GM12878 (cell line): ENCODE data around the gene DET1. TPM values are rescaled to one million over a fixed set of nuclear protein-coding genes. Genes with fewer than 3 reads are reported as not detected.

ENCODE experiments used
- ATAC-seq: fragments of 200-7000 bp; cut with Tn5 transposase; 3 replicates; pipeline ENCODE4 v1.9.1; 2020; ENCODE audit warnings: mild to moderate bottlenecking, moderate library complexity
- BruUV-seq: library from RNA; stranded (reverse); fragments of 400-500 nt; replicated peaks from 2 replicates; lab custom pipeline; 2021; lab: Mats Ljungman, UMichigan
- CTCF ChIA-PET: fragments of 300-600 bp; sonication (Branson Sonifier 250); formaldehyde crosslinking; extraction: SDS; loops from one replicate; lab custom pipeline; 2021; ENCODE audit warnings: inconsistent platforms; lab: Yijun Ruan, JAX
- POLR2A ChIA-PET: fragments of 350-600 bp; formaldehyde crosslinking; extraction: SDS; loops from one replicate; lab custom pipeline; 2021; ENCODE audit warnings: inconsistent platforms; lab: Charles Lee
- RAD21 ChIA-PET: fragments of 300-600 bp; sonication (Branson Sonifier 250); formaldehyde crosslinking; loops from one replicate; lab custom pipeline; 2023; ENCODE audit warnings: antibody characterized with exemption; ENCODE audit not compliant: unreplicated experiment; lab: Charles Lee
- SMC1A ChIA-PET: fragments of 300-600 bp; sonication (Branson Sonifier 250); formaldehyde crosslinking; loops from one replicate; lab custom pipeline; 2023; ENCODE audit not compliant: unreplicated experiment, uncharacterized antibody; lab: Charles Lee
- DNase-seq: peaks from one replicate; pipeline ENCODE4 v3.0.0-alpha.2; 2011; ENCODE audit warnings: low read depth, low spot score
- FAIRE-seq: peaks from 3 replicates; lab custom pipeline; 2011; peaks lifted over from hg19 to GRCh38; lab: Jason Lieb, UNC
- H2AFZ ChIP-seq: 2 replicates; pipeline ENCODE4 v1.6.0; 2011; ENCODE audit warnings: low read depth, low read length, control low read depth; ENCODE audit not compliant: control insufficient read depth
- H3K27ac ChIP-seq: 2 replicates; pipeline ENCODE4 v1.5.1; 2011; ENCODE audit warnings: control low read depth; ENCODE audit not compliant: control insufficient read depth, insufficient read depth
- H3K27me3 ChIP-seq, 2 experiments: replicated peaks in 1 of 2; 2 replicates each; pipeline versions ENCODE4 v1.6.0 to v1.6.1; 2011; ENCODE audit warnings: low read length in 1 of 2; ENCODE audit not compliant: control insufficient read depth in 2 of 2, insufficient read depth in 2 of 2
- H3K36me3 ChIP-seq, 2 experiments: 2 replicates each; pipeline ENCODE4 v1.5.1; 2011; ENCODE audit warnings: low read length in 1 of 2; ENCODE audit not compliant: control insufficient read depth in 2 of 2, insufficient read depth in 2 of 2
- H3K4me1 ChIP-seq: 2 replicates; pipeline ENCODE4 v1.6.1; 2011; ENCODE audit warnings: mild to moderate bottlenecking, low read length, moderate library complexity, mixed read lengths; ENCODE audit not compliant: control insufficient read depth, insufficient read depth
- H3K4me2 ChIP-seq: 2 replicates; pipeline ENCODE4 v1.6.0; 2011; ENCODE audit warnings: control low read depth; ENCODE audit not compliant: control insufficient read depth, insufficient read depth
- H3K4me3 ChIP-seq: fragments of 200-600 bp; sonication (generic); 2 replicates; pipeline ENCODE4 v1.5.1; 2016
- H3K79me2 ChIP-seq: 2 replicates; pipeline ENCODE4 v1.6.0; 2011; ENCODE audit warnings: low read length; ENCODE audit not compliant: control insufficient read depth, insufficient read depth
- H3K9ac ChIP-seq: 2 replicates; pipeline ENCODE4 v1.8.0; 2011; ENCODE audit warnings: low read length, control low read depth, mixed read lengths; ENCODE audit not compliant: control insufficient read depth, insufficient read depth
- H3K9me3 ChIP-seq: replicated peaks from 3 replicates; pipeline ENCODE4 v1.5.1; 2011; ENCODE audit warnings: mild to moderate bottlenecking, low read length; ENCODE audit not compliant: control insufficient read depth, insufficient read depth
- H4K20me1 ChIP-seq: 2 replicates; pipeline ENCODE4 v1.6.0; 2011; ENCODE audit not compliant: control insufficient read depth, insufficient read depth
- HDAC6 ChIP-seq: fragments of 200-600 bp; sonication (generic); IDR thresholded peaks from one replicate; pipeline ENCODE4 v1.8.0; 2017; ENCODE audit warnings: antibody characterized with exemption; ENCODE audit not compliant: unreplicated experiment
- IKZF2 ChIP-seq, 2 experiments: fragments of 450-650 bp; IDR thresholded peaks; 2 replicates each; pipeline ENCODE4 v1.6.1; 2017; ENCODE audit warnings: mild to moderate bottlenecking in 2 of 2, moderate library complexity in 2 of 2
- IRF4 ChIP-seq: IDR thresholded peaks from 2 replicates; pipeline ENCODE4 v1.6.1; 2011; ENCODE audit warnings: low read depth, low read length
- IRF5 ChIP-seq: fragments of 450-650 bp; IDR thresholded peaks from 2 replicates; pipeline ENCODE4 v1.6.1; 2017; ENCODE audit warnings: borderline replicate concordance
- MEF2B ChIP-seq: fragments of 450-650 bp; IDR thresholded peaks from 2 replicates; pipeline ENCODE4 v1.6.1; 2018; ENCODE audit warnings: mild to moderate bottlenecking, moderate library complexity; ENCODE audit not compliant: partially characterized antibody, poor library complexity, severe bottlenecking
- MYC ChIP-seq: IDR thresholded peaks from 2 replicates; pipeline ENCODE4 v1.6.1; 2011; ENCODE audit warnings: mild to moderate bottlenecking, low read length, moderate library complexity, inconsistent platforms; ENCODE audit not compliant: insufficient read depth, insufficient replicate concordance, insufficient read length, severe bottlenecking
- NKRF ChIP-seq: fragments of 450-650 bp; conservative IDR thresholded peaks from 2 replicates; pipeline ENCODE4 v1.6.1; 2017; ENCODE audit warnings: mild to moderate bottlenecking, moderate library complexity
- POLR2AphosphoS2 ChIP-seq: IDR thresholded peaks from 2 replicates; pipeline ENCODE4 v1.6.1; 2011; ENCODE audit warnings: low read depth, mild to moderate bottlenecking, low read length, improper control_type of control experiment, moderate library complexity
- RFX5 ChIP-seq: IDR thresholded peaks from 2 replicates; pipeline ENCODE4 v1.6.1; 2011; ENCODE audit warnings: low read depth, low read length, improper control_type of control experiment
- SREBF2 ChIP-seq: IDR thresholded peaks from 2 replicates; pipeline ENCODE4 v1.6.1; 2012; ENCODE audit warnings: mild to moderate bottlenecking, low read length
- ZBED1 ChIP-seq: IDR thresholded peaks from 2 replicates; pipeline ENCODE4 v1.6.1; 2016; ENCODE audit warnings: borderline replicate concordance
- ZNF274 ChIP-seq: IDR thresholded peaks from one replicate; pipeline ENCODE4 v1.8.0; 2011; ENCODE audit not compliant: insufficient read length, insufficient read depth
- WGBS: methylation state at CpG from one replicate; pipeline ENCODE4 v1.1.6; 2016; ENCODE audit warnings: low lambda C conversion rate; ENCODE audit not compliant: insufficient replicate concordance, insufficient coverage; ENCODE audit errors: missing lambda C conversion rate; 5-methylcytosine and 5-hydroxymethylcytosine counted together
- in situ Hi-C: fragments of 300-500 bp; cut with MboI; formaldehyde crosslinking; loops from 9 replicates; pipeline ENCODE4 v1.14.3; 2018; ENCODE audit warnings: mixed read lengths
- intact Hi-C: fragments of 100-400 bp; cut with micrococcal nuclease; formaldehyde crosslinking; loops from one replicate; pipeline ENCODE4 v1.14.2; 2022; ENCODE audit not compliant: unreplicated experiment
- polyA plus RNA-seq, 11 experiments: library from polyadenylated mRNA; depleted of rRNA in 4 of 11; unstranded in 6 of 11; stranded (reverse) in 5 of 11; fragments of >200 nt; fragmentation: Nextera tagmentation in 4 of 11; fragmentation: Illumina TruSeq in 1 of 11; extraction: Ambion mirVana in 4 of 11; extraction: Trizol in 1 of 11; gene quantifications; 1 replicate in 1 of 11; 2 replicates in 10 of 11; pipeline versions ENCODE4 v1.2.1 to v1.2.3, GENCODE V29; 2011 to 2016; ENCODE audit warnings: inconsistent platforms in 2 of 11, missing spikeins in 2 of 11, low read depth in 1 of 11
- total RNA-seq, 4 experiments: library from RNA; depleted of rRNA in 3 of 4; stranded (reverse); fragments of >200 nt in 3 of 4; fragmentation: Illumina TruSeq in 1 of 4; extraction: Trizol in 1 of 4; gene quantifications; 2 replicates each; pipeline versions ENCODE4 v1.2.1 to v1.2.3, GENCODE V29; 2013 to 2021

DET1 gene
- total and polyA plus RNA-seq, 10 of the 15 experiments (the other 5 are each of a cell fraction or from before 2014, with no cell fraction given): 0.16 to 2.7 (median 1.4) TPM

GRCh38 chr15:88539441-88539840 lies 7.0 kb downstream of the DET1 start:
- no peak overlapping the region for H2AFZ ChIP-seq
- H3K27me3 ChIP-seq: no peaks in the 10 kb centered on the region
- DNase-seq: no peak
- no peak overlapping the region for H3K4me2 ChIP-seq
- no peak overlapping the region for H3K9ac ChIP-seq
- TF ChIP-seq HDAC6 (no peak), IRF5 (no peak), POLR2AphosphoS2 (no peak), ZNF274 (no peak), SREBF2 (no peak), IRF4 (no peak), ZBED1 (no peak), IKZF2 (IDR thresholded peaks at IDR 0.05) (no peak), MEF2B (no peak), RFX5 (no peak), NKRF (no peak), MYC (no peak)
- intact Hi-C loops (no loop called here), in situ Hi-C loops (no loop called here)
- no peak for FAIRE-seq
- H3K27ac ChIP-seq: no peak overlapping the region
- BruUV-seq: no TSS peak
- H3K4me1 ChIP-seq: no peaks in the 10 kb centered on the region; the same call in 1 of the 2 replicates
- no peak for ATAC-seq
- no peaks in the 10 kb centered on the region for H3K36me3 ChIP-seq
- RAD21 ChIA-PET: no interaction called here
- CTCF ChIA-PET: no interaction called here
- no peak overlapping the region for H3K4me3 ChIP-seq
- POLR2A ChIA-PET: no interaction called here
- no peaks in the 10 kb centered on the region for H4K20me1 ChIP-seq
- H3K9me3 ChIP-seq: no peaks in the 10 kb centered on the region
- 89% methylated on average over 4 of the region's 4 CpGs for WGBS
- H3K79me2 ChIP-seq: no peaks in the 10 kb centered on the region
- SMC1A ChIA-PET: no interaction called here
